ENCODE results near the gene ACP7. TPM values are rescaled to one million over a fixed set of nuclear protein-coding genes. Genes with fewer than 3 reads are reported as not detected.

The ACP7 gene
- total RNA-seq, 4 donors from 2014 or later, result not detected

GRCh38 chr19:39129116-39129515, 44.9 kb downstream of the ACP7 start:
- Histone ChIP-seq H3K27me3 (no peaks in the 10 kb centered on the region), H3K4me1 (peaks cover 78 to 97% (median 93%) of the 10 kb centered on the region in 4 donors), H3K4me3 (no peak overlapping the region), H3K36me3 (no peaks in the 10 kb centered on the region), H3K27ac (replicated peaks in 1 of 4) (peak overlapping the region in 1 of 4 donors; percentile 76), H3K9me3 (no peaks in the 10 kb centered on the region)
- DNase-seq (ENCODE audit: extremely low spot score), result no peak
- 97% methylated on average over 7 of the region's 11 CpGs for WGBS
- TF ChIP-seq CTCF (IDR thresholded peaks at IDR 0.05) (no peak), POLR2AphosphoS5 (IDR thresholded peaks at IDR 0.05) (no peak), EP300 (IDR thresholded peaks at IDR 0.05) (no peak), POLR2A (IDR thresholded peaks at IDR 0.05; ENCODE audit: low read depth) (no peak)
- intact Hi-C loops (cut with DNase I), result loop anchor here (5.0 kb wide), 1 partner anchor 403 kb away; the partner anchor contains the start of gene EID2B

GRCh38 chr19:39130337-39131254, 46.4 kb downstream of the ACP7 start:
- TF ChIP-seq POLR2AphosphoS5 (IDR thresholded peaks at IDR 0.05), result no peak
- no peak for TF ChIP-seq EP300 (IDR thresholded peaks at IDR 0.05)
- TF ChIP-seq CTCF (IDR thresholded peaks at IDR 0.05), result no peak
- TF ChIP-seq POLR2A (IDR thresholded peaks at IDR 0.05; ENCODE audit: low read depth), result no peak
- intact Hi-C loops (cut with DNase I), result no loop called here
- Histone ChIP-seq H3K9me3 (no peaks in the 10 kb centered on the region), H3K27me3 (no peaks in the 10 kb centered on the region), H3K27ac (replicated peaks in 1 of 4) (peak overlapping the region; percentile 65 to 76 (median 69)), H3K36me3 (no peaks in the 10 kb centered on the region), H3K4me3 (peak overlapping the region in 1 of 4 donors; percentile 28), H3K4me1 (peaks cover 69 to 89% (median 86%) of the 10 kb centered on the region in 4 donors)
- WGBS, result 74% methylated on average over 22 of the region's 22 CpGs
- DNase-seq (ENCODE audit: extremely low spot score), result no peak

DNA sequence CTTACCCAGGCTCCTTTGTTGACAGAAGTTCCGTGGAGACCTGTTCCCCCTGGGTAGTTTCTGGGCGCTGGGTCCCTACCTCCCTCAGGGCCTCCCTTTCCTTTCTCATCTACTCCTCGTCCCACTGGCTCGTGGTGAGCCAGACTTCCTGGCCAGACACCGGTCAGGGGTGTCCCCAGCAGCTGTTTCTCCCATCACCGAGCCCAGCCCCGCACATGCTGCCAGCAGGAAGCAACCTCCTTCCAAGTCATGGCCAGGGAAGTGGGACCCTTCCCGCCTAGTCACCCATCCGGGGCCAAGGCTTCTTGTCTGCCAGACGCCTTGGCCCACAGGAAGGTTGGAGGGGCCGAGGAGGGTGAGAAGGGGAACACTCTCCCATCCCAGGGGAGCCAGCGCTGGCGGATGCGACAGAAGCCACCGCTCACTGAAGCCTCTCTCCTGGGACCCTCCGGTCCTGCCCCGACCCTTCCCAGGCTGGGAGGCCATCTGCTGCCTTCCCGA, 47.1 kb downstream of the ACP7 start:
- WGBS, result 55% methylated on average over 12 of the region's 18 CpGs
- intact Hi-C loops (cut with DNase I), result no loop called here
- no peak for DNase-seq (ENCODE audit: extremely low spot score)
- H3K27me3 ChIP-seq, result no peaks in the 10 kb centered on the region
- H3K4me3 ChIP-seq, result peak overlapping the region in 2 of 4 donors; percentile 24 to 28
- H3K4me1 ChIP-seq, result peaks cover 67 to 88% (median 84%) of the 10 kb centered on the region in 4 donors
- no peaks in the 10 kb centered on the region for H3K36me3 ChIP-seq
- TF ChIP-seq EP300 (IDR thresholded peaks at IDR 0.05) (no peak), POLR2AphosphoS5 (IDR thresholded peaks at IDR 0.05) (peak in 1 of 2 donors; percentile 30)
- no peaks in the 10 kb centered on the region for H3K9me3 ChIP-seq
- H3K27ac ChIP-seq (replicated peaks in 1 of 4), result peak overlapping the region; percentile 65 to 76 (median 69)

- Histone ChIP-seq H3K27ac (replicated peaks in 1 of 4) (peak overlapping the region; percentile 65 to 76 (median 69)), H3K27me3 (no peaks in the 10 kb centered on the region), H3K9me3 (no peaks in the 10 kb centered on the region), H3K4me1 (peaks cover 58 to 88% (median 84%) of the 10 kb centered on the region in 4 donors), H3K36me3 (no peaks in the 10 kb centered on the region), H3K4me3 (peak overlapping the region in 2 of 4 donors; percentile 24 to 28)
- TF ChIP-seq POLR2AphosphoS5 (IDR thresholded peaks at IDR 0.05) (no peak), POLR2A (IDR thresholded peaks at IDR 0.05; ENCODE audit: low read depth) (no peak), EP300 (IDR thresholded peaks at IDR 0.05) (no peak), CTCF (IDR thresholded peaks at IDR 0.05) (no peak)
- WGBS, result 59% methylated on average over 19 of the region's 20 CpGs
- no peak for DNase-seq (ENCODE audit: extremely low spot score)
- intact Hi-C loops (cut with DNase I), result no loop called here
These were observed 48.3 kb downstream of the ACP7 start for GRCh38 chr19:39132344-39132969.

Measured in esophagus muscularis mucosa (tissue), 4 donors.